Measurements from ENCODE around the gene PRR16.
"Not testable (repeated sequence)": the region's sequence is repeated elsewhere in the genome, so short reads cannot be mapped to it uniquely, and the experiment has no call there.

PRR16 gene

DNA sequence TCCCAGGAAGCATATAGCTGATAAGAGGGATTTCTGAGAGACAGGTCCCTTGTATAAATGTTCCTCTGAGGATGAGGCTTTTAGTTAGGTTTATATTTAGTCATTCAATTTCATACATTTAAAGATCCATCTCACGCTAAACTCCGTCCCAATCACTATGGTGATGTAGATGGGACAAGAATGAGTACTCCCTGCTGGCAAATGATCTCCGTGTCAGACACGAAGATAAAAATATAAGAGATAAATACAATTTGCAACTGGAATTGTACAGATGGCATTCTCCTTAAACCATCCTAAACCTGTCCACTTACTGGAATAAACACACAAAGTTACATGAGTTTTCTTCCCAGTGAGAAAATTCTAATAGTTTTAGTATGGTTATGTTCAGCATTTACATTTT, 233.0 kb downstream of the PRR16 start:
- TF ChIP-seq, protein P1, sequence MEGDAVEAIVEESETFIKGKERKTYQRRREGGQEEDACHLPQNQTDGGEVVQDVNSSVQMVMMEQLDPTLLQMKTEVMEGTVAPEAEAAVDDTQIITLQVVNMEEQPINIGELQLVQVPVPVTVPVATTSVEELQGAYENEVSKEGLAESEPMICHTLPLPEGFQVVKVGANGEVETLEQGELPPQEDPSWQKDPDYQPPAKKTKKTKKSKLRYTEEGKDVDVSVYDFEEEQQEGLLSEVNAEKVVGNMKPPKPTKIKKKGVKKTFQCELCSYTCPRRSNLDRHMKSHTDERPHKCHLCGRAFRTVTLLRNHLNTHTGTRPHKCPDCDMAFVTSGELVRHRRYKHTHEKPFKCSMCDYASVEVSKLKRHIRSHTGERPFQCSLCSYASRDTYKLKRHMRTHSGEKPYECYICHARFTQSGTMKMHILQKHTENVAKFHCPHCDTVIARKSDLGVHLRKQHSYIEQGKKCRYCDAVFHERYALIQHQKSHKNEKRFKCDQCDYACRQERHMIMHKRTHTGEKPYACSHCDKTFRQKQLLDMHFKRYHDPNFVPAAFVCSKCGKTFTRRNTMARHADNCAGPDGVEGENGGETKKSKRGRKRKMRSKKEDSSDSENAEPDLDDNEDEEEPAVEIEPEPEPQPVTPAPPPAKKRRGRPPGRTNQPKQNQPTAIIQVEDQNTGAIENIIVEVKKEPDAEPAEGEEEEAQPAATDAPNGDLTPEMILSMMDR (IDR thresholded peaks at IDR 0.05; ENCODE audit: poor library complexity, severe bottlenecking), result no peak
- DNase-seq (ENCODE audit: low spot score) (no peak), ATAC-seq (ENCODE audit: low read depth) (no peak)
- no peak overlapping the region for H3K4me3 ChIP-seq (ENCODE audit: severe bottlenecking)
- no peak overlapping the region for H3K27ac ChIP-seq (ENCODE audit: poor library complexity, severe bottlenecking)
- H3K4me1 ChIP-seq (ENCODE audit: insufficient read depth, poor library complexity, severe bottlenecking), result no peaks in the 10 kb centered on the region
- no peaks in the 10 kb centered on the region for H3K9me3 ChIP-seq (ENCODE audit: severe bottlenecking)
- H3K36me3 ChIP-seq (ENCODE audit: low read depth), result no peaks in the 10 kb centered on the region
- no peaks in the 10 kb centered on the region for H3K27me3 ChIP-seq (ENCODE audit: insufficient read depth, poor library complexity, severe bottlenecking)

DNA sequence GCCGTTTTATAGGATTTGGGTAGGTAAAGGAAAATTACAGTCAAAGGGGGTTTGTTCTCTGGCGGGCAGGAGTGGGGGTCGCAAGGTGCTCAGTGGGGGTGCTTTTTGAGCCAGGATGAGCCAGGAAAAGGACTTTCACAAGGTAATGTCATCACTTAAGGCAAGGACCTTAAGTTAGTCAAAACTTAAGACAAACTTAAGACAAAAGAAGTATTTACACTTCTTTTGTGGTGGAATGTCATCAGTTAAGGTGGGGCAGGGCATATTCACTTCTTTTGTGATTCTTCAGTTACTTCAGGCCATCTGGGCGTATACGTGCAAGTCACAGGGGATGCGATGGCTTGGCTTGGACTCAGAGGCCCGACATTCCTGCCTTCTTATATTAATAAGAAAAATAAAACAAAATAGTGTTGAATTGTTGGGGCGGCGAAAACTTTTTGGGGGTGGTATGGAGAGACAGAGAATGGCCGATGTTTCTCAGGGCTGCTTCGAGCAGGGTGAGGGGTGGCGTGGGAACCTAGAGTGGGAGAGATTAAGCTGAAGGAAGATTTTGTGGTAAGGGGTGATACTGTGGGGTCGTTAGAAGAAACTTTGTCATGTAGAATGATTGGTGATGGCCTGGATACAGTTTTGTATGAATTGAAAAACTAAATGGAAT, 233.7 kb downstream of the PRR16 start:
- DNase-seq (ENCODE audit: low spot score); H3K4me1 ChIP-seq (ENCODE audit: insufficient read depth, poor library complexity, severe bottlenecking); H3K27me3 ChIP-seq (ENCODE audit: insufficient read depth, poor library complexity, severe bottlenecking); H3K27ac ChIP-seq (ENCODE audit: poor library complexity, severe bottlenecking); ATAC-seq (ENCODE audit: low read depth); H3K9me3 ChIP-seq (ENCODE audit: severe bottlenecking); H3K36me3 ChIP-seq (ENCODE audit: low read depth); H3K4me3 ChIP-seq (ENCODE audit: severe bottlenecking): not testable (repeated sequence)

DNA sequence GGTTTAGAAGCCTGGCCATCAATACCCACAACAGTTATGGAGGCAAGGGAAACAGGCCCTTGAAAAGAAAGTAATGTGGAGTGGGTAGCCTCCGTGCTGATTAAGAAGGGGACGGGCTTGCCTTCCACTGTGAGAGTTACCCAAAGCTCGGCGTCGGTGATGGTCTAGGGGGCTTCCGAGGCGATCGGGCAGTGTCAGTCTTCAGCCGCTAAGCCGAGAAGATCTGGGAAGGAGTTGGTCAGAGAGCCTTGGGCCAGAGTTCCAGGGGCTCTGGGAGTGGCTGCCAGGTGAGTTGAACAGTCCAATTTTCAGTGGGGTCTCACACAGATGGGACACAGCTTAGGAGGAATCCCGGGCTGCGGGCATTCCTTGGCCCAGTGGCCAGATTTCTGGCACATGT, 236.6 kb downstream of the PRR16 start:
- not testable (repeated sequence) for H3K27ac ChIP-seq (ENCODE audit: poor library complexity, severe bottlenecking); DNase-seq (ENCODE audit: low spot score); H3K9me3 ChIP-seq (ENCODE audit: severe bottlenecking); H3K36me3 ChIP-seq (ENCODE audit: low read depth); ATAC-seq (ENCODE audit: low read depth); H3K4me1 ChIP-seq (ENCODE audit: insufficient read depth, poor library complexity, severe bottlenecking); H3K4me3 ChIP-seq (ENCODE audit: severe bottlenecking); H3K27me3 ChIP-seq (ENCODE audit: insufficient read depth, poor library complexity, severe bottlenecking)

DNA sequence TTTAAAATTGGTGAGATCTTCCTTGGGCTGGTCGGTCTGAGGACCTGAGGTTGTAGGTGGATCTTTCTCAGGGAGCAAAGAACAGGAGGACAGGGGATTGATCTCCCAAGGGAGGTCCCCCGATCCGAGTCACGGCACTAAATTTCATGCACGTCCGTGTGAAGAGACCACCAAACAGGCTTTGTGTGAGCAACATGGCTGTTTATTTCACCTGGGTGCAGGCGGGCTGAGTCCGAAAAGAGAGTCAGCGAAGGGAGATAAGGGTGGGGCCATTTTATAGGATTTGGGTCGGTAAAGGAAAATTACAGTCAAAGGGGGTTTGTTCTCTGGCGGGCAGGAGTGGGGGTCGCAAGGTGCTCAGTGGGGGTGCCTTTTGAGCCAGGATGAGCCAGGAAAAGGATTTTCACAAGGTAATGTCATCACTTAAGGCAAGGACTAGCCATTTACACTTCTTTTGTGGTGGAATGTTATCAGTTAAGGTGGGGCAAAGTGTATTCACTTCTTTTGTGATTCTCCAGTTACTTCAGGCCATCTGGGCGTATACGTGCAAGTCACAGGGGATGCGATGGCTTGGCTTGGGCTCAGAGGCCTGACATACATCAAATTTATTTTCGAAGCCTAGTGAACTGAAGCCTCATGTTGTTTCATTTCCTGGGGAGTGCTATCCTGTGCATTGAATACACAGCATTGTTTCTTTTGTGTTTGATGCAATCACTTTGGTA, 238.9 kb downstream of the PRR16 start:
- not testable (repeated sequence) for H3K36me3 ChIP-seq (ENCODE audit: low read depth); H3K27ac ChIP-seq (ENCODE audit: poor library complexity, severe bottlenecking); H3K4me3 ChIP-seq (ENCODE audit: severe bottlenecking); DNase-seq (ENCODE audit: low spot score); ATAC-seq (ENCODE audit: low read depth); H3K4me1 ChIP-seq (ENCODE audit: insufficient read depth, poor library complexity, severe bottlenecking); H3K27me3 ChIP-seq (ENCODE audit: insufficient read depth, poor library complexity, severe bottlenecking); H3K9me3 ChIP-seq (ENCODE audit: severe bottlenecking)

DNA sequence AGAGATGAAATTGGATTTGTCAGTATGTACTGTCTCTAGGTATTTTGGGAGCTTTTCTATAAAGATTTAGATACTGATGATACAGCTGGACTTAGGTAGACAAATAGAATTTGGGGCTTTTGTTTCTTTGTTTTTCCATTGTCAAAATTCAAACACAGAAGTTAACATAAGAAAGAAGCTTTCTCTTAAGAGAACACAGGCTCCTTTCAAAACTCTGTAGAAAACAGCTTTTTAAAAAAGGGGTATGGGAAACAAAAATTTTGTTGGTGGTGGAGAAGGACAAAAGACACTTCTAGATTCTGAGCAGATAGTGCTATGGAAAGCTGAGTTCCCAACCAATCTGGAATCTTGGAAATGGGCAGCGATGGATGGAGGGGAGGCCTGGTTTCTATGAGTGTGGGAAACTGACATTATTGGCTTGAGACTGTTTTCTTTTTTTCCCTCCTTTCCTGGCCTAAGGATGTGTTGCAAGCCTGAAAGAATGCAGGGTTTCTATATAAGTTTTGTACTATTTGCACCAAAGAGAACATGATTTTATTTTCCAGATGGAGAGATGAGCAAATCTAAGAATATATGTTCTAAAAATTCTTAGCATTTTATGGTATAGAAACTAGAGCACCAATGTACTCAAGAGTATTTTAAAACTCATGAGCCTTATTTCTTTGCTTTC, 240.0 kb downstream of the PRR16 start:
- H3K9me3 ChIP-seq (ENCODE audit: severe bottlenecking), result no peaks in the 10 kb centered on the region
- no peak overlapping the region for H3K4me3 ChIP-seq (ENCODE audit: severe bottlenecking)
- TF ChIP-seq, protein P1 (IDR thresholded peaks at IDR 0.05; ENCODE audit: poor library complexity, severe bottlenecking), result no peak
- H3K27me3 ChIP-seq (ENCODE audit: insufficient read depth, poor library complexity, severe bottlenecking), result no peaks in the 10 kb centered on the region
- H3K36me3 ChIP-seq (ENCODE audit: low read depth), result no peaks in the 10 kb centered on the region
- no peaks in the 10 kb centered on the region for H3K4me1 ChIP-seq (ENCODE audit: insufficient read depth, poor library complexity, severe bottlenecking)
- no peak overlapping the region for H3K27ac ChIP-seq (ENCODE audit: poor library complexity, severe bottlenecking)
- no peak for DNase-seq (ENCODE audit: low spot score)
- ATAC-seq (ENCODE audit: low read depth), result no peak

DNA sequence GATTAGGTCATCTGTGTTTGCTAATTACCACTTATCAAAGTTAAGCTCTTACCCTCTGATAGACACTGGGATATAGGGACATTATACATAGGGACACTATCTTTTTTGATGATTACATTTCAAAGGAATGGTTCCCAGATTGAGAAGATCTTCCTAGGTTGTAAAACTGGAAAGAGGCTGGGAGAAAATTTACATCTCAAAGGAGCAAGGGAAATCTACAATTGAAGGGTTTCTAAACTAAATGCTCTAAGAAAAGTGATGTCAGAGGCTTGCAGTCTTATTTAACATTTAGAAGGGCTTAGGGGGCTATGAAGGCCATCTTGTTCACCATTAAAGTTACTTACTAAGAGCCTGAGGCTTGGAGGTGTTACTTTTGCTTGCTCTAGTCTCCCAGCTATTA, 242.8 kb downstream of the PRR16 start:
- Histone ChIP-seq H3K27ac (ENCODE audit: poor library complexity, severe bottlenecking) (no peak overlapping the region), H3K27me3 (ENCODE audit: insufficient read depth, poor library complexity, severe bottlenecking) (no peaks in the 10 kb centered on the region)

More for the DNA sequence above, 242.8 kb downstream of the PRR16 start:
- no peaks in the 10 kb centered on the region for H3K9me3 ChIP-seq (ENCODE audit: severe bottlenecking)
- no peak for ATAC-seq (ENCODE audit: low read depth)
- TF ChIP-seq, protein P1 (IDR thresholded peaks at IDR 0.05; ENCODE audit: poor library complexity, severe bottlenecking), result no peak
- H3K36me3 ChIP-seq (ENCODE audit: low read depth), result no peaks in the 10 kb centered on the region
- DNase-seq (ENCODE audit: low spot score), result no peak
- H3K4me1 ChIP-seq (ENCODE audit: insufficient read depth, poor library complexity, severe bottlenecking), result no peaks in the 10 kb centered on the region
- H3K4me3 ChIP-seq (ENCODE audit: severe bottlenecking), result no peak overlapping the region

All from RWPE2 (cell line).